H1 (cell line): ENCODE results near the gene HOXB5. TPM values are rescaled to one million over a fixed set of nuclear protein-coding genes. Genes with fewer than 3 reads are reported as not detected.

Experiments used
- CEBPB ChIP-seq: IDR thresholded peaks from 2 replicates; pipeline ENCODE4 v1.6.1; 2012; ENCODE audit warnings: low read depth, low read length
- HDAC2 ChIP-seq, 2 experiments: fragments of 300-600 bp in 1 of 2; sonication (generic) in 1 of 2; IDR thresholded peaks; 2 replicates each; pipeline ENCODE4 v1.6.1; 2011 to 2012; ENCODE audit warnings: low read depth in 2 of 2, low read length in 2 of 2, mild to moderate bottlenecking in 2 of 2, moderate library complexity in 2 of 2, borderline replicate concordance in 1 of 2, inconsistent platforms in 1 of 2
- RNF2 ChIP-seq: fragments of 200-900, 300-1000 bp; sonication (generic); IDR thresholded peaks from 2 replicates; pipeline ENCODE4 v1.7.1; 2016; ENCODE audit warnings: borderline replicate concordance, low read depth, mild to moderate bottlenecking, antibody characterized with exemption, low read length; ENCODE audit not compliant: poor library complexity, severe bottlenecking; ENCODE audit errors: missing control alignments
- TEAD4 ChIP-seq: IDR thresholded peaks from 2 replicates; pipeline ENCODE4 v1.6.1; 2012; ENCODE audit warnings: low read depth, low read length, inconsistent platforms, mixed read lengths
- ZNF274 ChIP-seq: IDR thresholded peaks from 2 replicates; pipeline ENCODE4 v1.7.0; 2012; ENCODE audit warnings: low read length, borderline replicate concordance; ENCODE audit errors: extremely low read depth
- polyA plus RNA-seq, 7 experiments: library from polyadenylated mRNA; depleted of rRNA in 3 of 7; stranded (reverse) in 5 of 7; unstranded in 2 of 7; fragments of >200 nt in 5 of 7; fragments of 200-250 nt in 2 of 7; gene quantifications; 1 replicate in 5 of 7; 2 replicates in 1 of 7; 4 replicates in 1 of 7; pipeline versions ENCODE4 v1.2.1 to v1.2.3, GENCODE V29; 2011 to 2013; ENCODE audit warnings: missing spikeins in 2 of 7, mixed read lengths in 2 of 7
- total RNA-seq: library from RNA; stranded (reverse); fragmentation: NEBNext Ultra II Directional; extraction: Animal tissue kit (Norgen Biotek cat#: 25700); gene quantifications from 2 replicates; pipeline ENCODE4 v1.2.1, GENCODE V29; 2021

HOXB5 gene
- total and polyA plus RNA-seq, 2 of the 8 experiments (the other 6 are each of a cell fraction or from before 2014, with no cell fraction given) = not detected

- TF ChIP-seq TEAD4 (no peak), CEBPB (no peak), RNF2 (no peak), HDAC2 (IDR thresholded peaks at IDR 0.05; ENCODE audit: borderline replicate concordance in 1 of 2, low read depth in 2 of 2, low read length in 2 of 2) (no peak), ZNF274 (no peak)
- TF ChIP-seq, all 59 proteins: peak for 4
Observed at GRCh38 chr17:48565925-48566710, 27.5 kb downstream of the HOXB5 start (continued).
